H1 (cell line): Measurements from ENCODE around the gene GMCL2. TPM values are rescaled to one million over a fixed set of nuclear protein-coding genes. Genes with fewer than 3 reads are reported as not detected.
A peak's percentile ranks its signal among the peaks of the same experiment; 100 is the strongest.

Source experiments
- CREB1 ChIP-seq: IDR thresholded peaks from 2 replicates; pipeline ENCODE4 v1.6.1; 2012; ENCODE audit warnings: inconsistent platforms
- EP300 ChIP-seq, 2 experiments: IDR thresholded peaks; 1 replicate in 1 of 2; 2 replicates in 1 of 2; pipeline ENCODE4 v1.6.1; 2011 to 2012; ENCODE audit warnings: low read depth in 2 of 2, low read length in 2 of 2, mild to moderate bottlenecking in 2 of 2, borderline replicate concordance in 1 of 2, inconsistent platforms in 1 of 2, moderate library complexity in 1 of 2
- PHF8 ChIP-seq: fragments of 200-600 bp; sonication (generic); conservative IDR thresholded peaks from 2 replicates; pipeline ENCODE4 v1.7.1; 2012; ENCODE audit warnings: low read depth, mild to moderate bottlenecking, inconsistent platforms, low read length, moderate library complexity
- SIX5 ChIP-seq: IDR thresholded peaks from 2 replicates; pipeline ENCODE4 v1.6.1; 2011; ENCODE audit warnings: mild to moderate bottlenecking, low read depth, low read length
- SP4 ChIP-seq: IDR thresholded peaks from 2 replicates; pipeline ENCODE4 v1.6.1; 2012; ENCODE audit warnings: low read length, inconsistent platforms
- polyA plus RNA-seq, 7 experiments: library from polyadenylated mRNA; depleted of rRNA in 3 of 7; stranded (reverse) in 5 of 7; unstranded in 2 of 7; fragments of >200 nt in 5 of 7; fragments of 200-250 nt in 2 of 7; gene quantifications; 1 replicate in 5 of 7; 2 replicates in 1 of 7; 4 replicates in 1 of 7; pipeline versions ENCODE4 v1.2.1 to v1.2.3, GENCODE V29; 2011 to 2013; ENCODE audit warnings: missing spikeins in 2 of 7, mixed read lengths in 2 of 7
- total RNA-seq: library from RNA; stranded (reverse); fragmentation: NEBNext Ultra II Directional; extraction: Animal tissue kit (Norgen Biotek cat#: 25700); gene quantifications from 2 replicates; pipeline ENCODE4 v1.2.1, GENCODE V29; 2021

GMCL2 gene
- total and polyA plus RNA-seq, 2 of the 8 experiments (the other 6 are each of a cell fraction or from before 2014, with no cell fraction given) = 0.13 TPM; not detected in 1

- TF ChIP-seq CREB1 (peak; percentile 64; the same call in 1 of the 2 replicates), EP300 (IDR thresholded peaks at IDR 0.05; ENCODE audit: borderline replicate concordance in 1 of 2, low read depth in 2 of 2, low read length in 2 of 2) (0 out of 3 replicates have a peak, but pooled peaks of 1 of the 2 experiments have one; percentile 8), PHF8 (peak; percentile 98), SIX5 (no peak), SP4 (peak; percentile 32; the same call in 1 of the 2 replicates)
These were observed 17.2 kb upstream of the GMCL2 start, which contains the start of gene HNRNPAB (continued) for GRCh38 chr5:178204182-178204934.
